GM12878 (cell line): ENCODE results near the gene PRICKLE4. TPM values are rescaled to one million over a fixed set of nuclear protein-coding genes. Genes with fewer than 3 reads are reported as not detected.

Experiments
- ATAC-seq: fragments of 200-7000 bp; cut with Tn5 transposase; 3 replicates; pipeline ENCODE4 v1.9.1; 2020; ENCODE audit warnings: mild to moderate bottlenecking, moderate library complexity
- Bru-seq: library from RNA; stranded (reverse); fragments of 400-500 nt; gene quantifications from one replicate; lab custom pipeline; 2021; lab: Mats Ljungman, UMichigan
- BruChase-seq, 2 experiments: library from RNA; stranded (reverse); fragments of 400-500 nt; gene quantifications; one replicate each; lab custom pipeline; 2021; lab: Mats Ljungman, UMichigan
- BruUV-seq: library from RNA; stranded (reverse); fragments of 400-500 nt; replicated peaks from 2 replicates; lab custom pipeline; 2021; lab: Mats Ljungman, UMichigan
- CTCF ChIA-PET: fragments of 300-600 bp; sonication (Branson Sonifier 250); formaldehyde crosslinking; extraction: SDS; loops from one replicate; lab custom pipeline; 2021; ENCODE audit warnings: inconsistent platforms; lab: Yijun Ruan, JAX
- POLR2A ChIA-PET: fragments of 350-600 bp; formaldehyde crosslinking; extraction: SDS; loops from one replicate; lab custom pipeline; 2021; ENCODE audit warnings: inconsistent platforms; lab: Charles Lee
- RAD21 ChIA-PET: fragments of 300-600 bp; sonication (Branson Sonifier 250); formaldehyde crosslinking; loops from one replicate; lab custom pipeline; 2023; ENCODE audit warnings: antibody characterized with exemption; ENCODE audit not compliant: unreplicated experiment; lab: Charles Lee
- SMC1A ChIA-PET: fragments of 300-600 bp; sonication (Branson Sonifier 250); formaldehyde crosslinking; loops from one replicate; lab custom pipeline; 2023; ENCODE audit not compliant: unreplicated experiment, uncharacterized antibody; lab: Charles Lee
- DNase-seq: peaks from one replicate; pipeline ENCODE4 v3.0.0-alpha.2; 2011; ENCODE audit warnings: low read depth, low spot score
- FAIRE-seq: peaks from 3 replicates; lab custom pipeline; 2011; peaks lifted over from hg19 to GRCh38; lab: Jason Lieb, UNC
- H2AFZ ChIP-seq: 2 replicates; pipeline ENCODE4 v1.6.0; 2011; ENCODE audit warnings: low read depth, low read length, control low read depth; ENCODE audit not compliant: control insufficient read depth
- H3K27ac ChIP-seq: 2 replicates; pipeline ENCODE4 v1.5.1; 2011; ENCODE audit warnings: control low read depth; ENCODE audit not compliant: control insufficient read depth, insufficient read depth
- H3K27me3 ChIP-seq, 2 experiments: replicated peaks in 1 of 2; 2 replicates each; pipeline versions ENCODE4 v1.6.0 to v1.6.1; 2011; ENCODE audit warnings: low read length in 1 of 2; ENCODE audit not compliant: control insufficient read depth in 2 of 2, insufficient read depth in 2 of 2
- H3K36me3 ChIP-seq, 2 experiments: 2 replicates each; pipeline ENCODE4 v1.5.1; 2011; ENCODE audit warnings: low read length in 1 of 2; ENCODE audit not compliant: control insufficient read depth in 2 of 2, insufficient read depth in 2 of 2
- H3K4me1 ChIP-seq: 2 replicates; pipeline ENCODE4 v1.6.1; 2011; ENCODE audit warnings: mild to moderate bottlenecking, low read length, moderate library complexity, mixed read lengths; ENCODE audit not compliant: control insufficient read depth, insufficient read depth
- H3K4me2 ChIP-seq: 2 replicates; pipeline ENCODE4 v1.6.0; 2011; ENCODE audit warnings: control low read depth; ENCODE audit not compliant: control insufficient read depth, insufficient read depth
- H3K4me3 ChIP-seq: fragments of 200-600 bp; sonication (generic); 2 replicates; pipeline ENCODE4 v1.5.1; 2016
- H3K79me2 ChIP-seq: 2 replicates; pipeline ENCODE4 v1.6.0; 2011; ENCODE audit warnings: low read length; ENCODE audit not compliant: control insufficient read depth, insufficient read depth
- H3K9ac ChIP-seq: 2 replicates; pipeline ENCODE4 v1.8.0; 2011; ENCODE audit warnings: low read length, control low read depth, mixed read lengths; ENCODE audit not compliant: control insufficient read depth, insufficient read depth
- H3K9me3 ChIP-seq: replicated peaks from 3 replicates; pipeline ENCODE4 v1.5.1; 2011; ENCODE audit warnings: mild to moderate bottlenecking, low read length; ENCODE audit not compliant: control insufficient read depth, insufficient read depth
- H4K20me1 ChIP-seq: 2 replicates; pipeline ENCODE4 v1.6.0; 2011; ENCODE audit not compliant: control insufficient read depth, insufficient read depth
- EED ChIP-seq: sonication (generic); IDR thresholded peaks from 2 replicates; pipeline ENCODE4 v1.6.1; 2016; ENCODE audit warnings: antibody characterized with exemption, low read depth
- EGR1 ChIP-seq, 2 experiments: IDR thresholded peaks; 1 replicate in 1 of 2; 2 replicates in 1 of 2; pipeline ENCODE4 v1.6.1; 2011 to 2012; ENCODE audit warnings: low read depth in 2 of 2, low read length in 2 of 2, borderline replicate concordance in 1 of 2, mild to moderate bottlenecking in 1 of 2, moderate library complexity in 1 of 2
- IKZF1 ChIP-seq: fragments of 450-650 bp; conservative IDR thresholded peaks from 2 replicates; pipeline ENCODE4 v1.6.1; 2017; ENCODE audit warnings: antibody characterized with exemption, mild to moderate bottlenecking
- JUNB ChIP-seq: IDR thresholded peaks from 2 replicates; pipeline ENCODE4 v1.6.1; 2016; ENCODE audit warnings: antibody characterized with exemption, mild to moderate bottlenecking
- MAX ChIP-seq: IDR thresholded peaks from 2 replicates; pipeline ENCODE4 v1.6.1; 2012; ENCODE audit warnings: low read depth, low read length, improper control_type of control experiment
- ZSCAN29 ChIP-seq: fragments of 450-650 bp; IDR thresholded peaks from 2 replicates; pipeline ENCODE4 v1.6.1; 2017; ENCODE audit warnings: mild to moderate bottlenecking, moderate library complexity
- WGBS: methylation state at CpG from one replicate; pipeline ENCODE4 v1.1.6; 2016; ENCODE audit warnings: low lambda C conversion rate; ENCODE audit not compliant: insufficient replicate concordance, insufficient coverage; ENCODE audit errors: missing lambda C conversion rate; 5-methylcytosine and 5-hydroxymethylcytosine counted together
- in situ Hi-C: fragments of 300-500 bp; cut with MboI; formaldehyde crosslinking; loops from 9 replicates; pipeline ENCODE4 v1.14.3; 2018; ENCODE audit warnings: mixed read lengths
- intact Hi-C: fragments of 100-400 bp; cut with micrococcal nuclease; formaldehyde crosslinking; loops from one replicate; pipeline ENCODE4 v1.14.2; 2022; ENCODE audit not compliant: unreplicated experiment
- long read RNA-seq, 2 experiments: library from polyadenylated mRNA; unstranded; transcript quantifications; one replicate each; pipeline ENCODE4 v2.0.0, GENCODE V29; 2019 to 2020
- polyA minus RNA-seq, 3 experiments: library from RNA; depleted of rRNA, polyadenylated mRNA; stranded (reverse); fragments of >200 nt; gene quantifications; 2 replicates each; pipeline ENCODE4 v1.2.3, GENCODE V29; 2011
- polyA plus RNA-seq, 11 experiments: library from polyadenylated mRNA; depleted of rRNA in 4 of 11; unstranded in 6 of 11; stranded (reverse) in 5 of 11; fragments of >200 nt; fragmentation: Nextera tagmentation in 4 of 11; fragmentation: Illumina TruSeq in 1 of 11; extraction: Ambion mirVana in 4 of 11; extraction: Trizol in 1 of 11; gene quantifications; 1 replicate in 1 of 11; 2 replicates in 10 of 11; pipeline versions ENCODE4 v1.2.1 to v1.2.3, GENCODE V29; 2011 to 2016; ENCODE audit warnings: inconsistent platforms in 2 of 11, missing spikeins in 2 of 11, low read depth in 1 of 11
- total RNA-seq, 4 experiments: library from RNA; depleted of rRNA in 3 of 4; stranded (reverse); fragments of >200 nt in 3 of 4; fragmentation: Illumina TruSeq in 1 of 4; extraction: Trizol in 1 of 4; gene quantifications; 2 replicates each; pipeline versions ENCODE4 v1.2.1 to v1.2.3, GENCODE V29; 2013 to 2021

Gene PRICKLE4, protein sequence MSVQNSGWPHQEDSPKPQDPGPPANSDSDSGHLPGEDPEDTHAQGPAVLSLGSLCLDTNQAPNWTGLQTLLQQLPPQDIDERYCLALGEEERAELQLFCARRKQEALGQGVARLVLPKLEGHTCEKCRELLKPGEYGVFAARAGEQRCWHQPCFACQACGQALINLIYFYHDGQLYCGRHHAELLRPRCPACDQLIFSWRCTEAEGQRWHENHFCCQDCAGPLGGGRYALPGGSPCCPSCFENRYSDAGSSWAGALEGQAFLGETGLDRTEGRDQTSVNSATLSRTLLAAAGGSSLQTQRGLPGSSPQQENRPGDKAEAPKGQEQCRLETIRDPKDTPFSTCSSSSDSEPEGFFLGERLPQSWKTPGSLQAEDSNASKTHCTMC
- 2.1 and 3.4 TPM in 2 replicates for total RNA-seq (2013; cell fraction: nucleolus; rRNA removed)
- total RNA-seq (2014; rRNA removed) = 0.85 TPM in 1 of 2 replicates, not detected in the other
- not detected in 2 replicates for total RNA-seq (2014; rRNA removed; fragmentation: Illumina TruSeq; extraction: Trizol)
- total RNA-seq (2021) = 0.37 TPM in 1 of 2 replicates, not detected in the other
- not detected for polyA plus RNA-seq (2011; ENCODE audit: low read depth)
- not detected in 2 replicates for polyA plus RNA-seq (2011; rRNA removed)
- 0.10 TPM in 1 of 2 replicates, not detected in the other for polyA plus RNA-seq (2011; cell fraction: cytosol; rRNA removed)
- 0.99 and 2.1 TPM in 2 replicates for polyA plus RNA-seq (2011; cell fraction: nucleus; rRNA removed)
- 0.65 and 1.2 TPM in 2 replicates for polyA plus RNA-seq (2012)
- not detected in 2 replicates for polyA plus RNA-seq (2014; fragmentation: Illumina TruSeq; extraction: Trizol)
- not detected for polyA plus RNA-seq (2014; fragmentation: Nextera tagmentation; extraction: Ambion mirVana)
- polyA plus RNA-seq (2014; rRNA removed) = not detected in 2 replicates
- under 1 TPM; 0.33 to 0.35 TPM for polyA plus RNA-seq (2016; fragmentation: Nextera tagmentation; extraction: Ambion mirVana)
- polyA minus RNA-seq (2011; rRNA and poly(A)+ RNA removed) = not detected in 2 replicates
- not detected in 2 replicates for polyA minus RNA-seq (2011; cell fraction: cytosol; rRNA and poly(A)+ RNA removed)
- polyA minus RNA-seq (2011; cell fraction: nucleus; rRNA and poly(A)+ RNA removed) = not detected in 2 replicates
- Bru-seq, nascent RNA = percentile 39 among the genes with signal in this experiment
- percentile 50 among the genes with signal in this experiment for BruChase-seq, experiment 1, labeled RNA remaining after a 6-hour chase
- percentile 41 among the genes with signal in this experiment for BruChase-seq, experiment 2, labeled RNA remaining after a 2-hour chase
- long read RNA-seq, experiment 1 = 0 reads
- long read RNA-seq, experiment 2 = 0 reads

GRCh38 chr6:41780551-41781365 lies at the start of gene PRICKLE4:
PRICKLE4 (plus strand) TSS chr6:41780782; CDS start chr6:41783474, 2,692 bp downstream.
- FAIRE-seq = no peak

More at GRCh38 chr6:41780551-41781365, at the start of gene PRICKLE4:
- intact Hi-C loops (loop anchor here (1.0 to 5.0 kb wide), 3 partner anchors 264 to 432 kb away; no protein-coding TSS in a partner anchor), in situ Hi-C loops (no loop called here)
- ChIA-PET SMC1A (interaction anchor here (2.7 kb wide), 1 partner anchor 263 kb away, joined by 20 read pairs; no protein-coding TSS in a partner anchor), CTCF (interaction anchor here (0.7 to 8.3 kb wide), 3 partner anchors 98 to 324 kb away, joined by 3 to 141 read pairs (median 3); no protein-coding TSS in a partner anchor), POLR2A (no interaction called here), RAD21 (interaction anchor here (0.7 to 1.9 kb wide), 2 partner anchors 33 to 265 kb away, joined by 3 to 9 read pairs; no protein-coding TSS in a partner anchor)
- no peak within 1 kb of the TSS for H3K27ac ChIP-seq
- H3K79me2 ChIP-seq = no peaks in the 10 kb centered on the region
- peaks cover 0 to 3% of the 10 kb centered on the region in 2 experiments; a peak in 1 of 4 replicates for H3K36me3 ChIP-seq
- TF ChIP-seq EED (0 out of 2 replicates have a peak, but pooled peaks have one; percentile 17), JUNB (no peak), MAX (no peak), ZSCAN29 (no peak), IKZF1 (0 out of 2 replicates have a peak, but pooled peaks have one; percentile 12), EGR1 (IDR thresholded peaks at IDR 0.05; ENCODE audit: borderline replicate concordance in 1 of 2, low read depth in 2 of 2, low read length in 2 of 2) (peak in 1 of 2 experiments; percentile 49; a peak in 1 of 3 replicates)
- peak within 1 kb of the TSS; percentile 88 for H2AFZ ChIP-seq
- peak; percentile 36 for ATAC-seq
- BruUV-seq = no TSS peak
- H3K9me3 ChIP-seq = no peaks in the 10 kb centered on the region
- H3K4me2 ChIP-seq = peak within 1 kb of the TSS; percentile 98
- H4K20me1 ChIP-seq = no peaks in the 10 kb centered on the region
- DNase-seq = no peak
- H3K9ac ChIP-seq = peak within 1 kb of the TSS; percentile 72; the same call in 1 of the 2 replicates
- no peaks in the 10 kb centered on the region for H3K27me3 ChIP-seq
- WGBS = 0% methylated on average over 21 of the region's 36 CpGs
- H3K4me1 ChIP-seq = peaks cover 24% of the 10 kb centered on the region
- peak within 1 kb of the TSS; percentile 74 for H3K4me3 ChIP-seq
